ENCODE results near the gene TRIO.

DNA sequence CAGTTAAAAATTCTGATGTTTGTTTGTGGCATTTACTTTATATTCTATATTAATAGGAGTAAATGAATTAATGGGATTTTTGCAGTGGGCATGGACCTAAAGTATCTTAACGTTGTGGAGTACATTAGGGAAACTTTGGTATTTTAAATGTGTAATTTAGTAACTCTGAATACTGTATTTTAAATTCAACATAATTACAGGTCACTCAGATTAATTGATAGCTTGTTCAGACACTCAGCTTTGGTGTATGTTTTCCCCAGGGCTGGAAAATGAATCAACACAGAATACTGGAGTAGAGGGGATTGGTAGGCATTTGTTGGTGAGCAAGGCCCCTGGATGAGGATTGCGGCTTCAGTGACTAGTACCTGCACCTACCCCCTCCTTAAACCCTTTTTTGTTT lies 117.5 kb downstream of the TRIO start:
- TF ChIP-seq, protein P1, sequence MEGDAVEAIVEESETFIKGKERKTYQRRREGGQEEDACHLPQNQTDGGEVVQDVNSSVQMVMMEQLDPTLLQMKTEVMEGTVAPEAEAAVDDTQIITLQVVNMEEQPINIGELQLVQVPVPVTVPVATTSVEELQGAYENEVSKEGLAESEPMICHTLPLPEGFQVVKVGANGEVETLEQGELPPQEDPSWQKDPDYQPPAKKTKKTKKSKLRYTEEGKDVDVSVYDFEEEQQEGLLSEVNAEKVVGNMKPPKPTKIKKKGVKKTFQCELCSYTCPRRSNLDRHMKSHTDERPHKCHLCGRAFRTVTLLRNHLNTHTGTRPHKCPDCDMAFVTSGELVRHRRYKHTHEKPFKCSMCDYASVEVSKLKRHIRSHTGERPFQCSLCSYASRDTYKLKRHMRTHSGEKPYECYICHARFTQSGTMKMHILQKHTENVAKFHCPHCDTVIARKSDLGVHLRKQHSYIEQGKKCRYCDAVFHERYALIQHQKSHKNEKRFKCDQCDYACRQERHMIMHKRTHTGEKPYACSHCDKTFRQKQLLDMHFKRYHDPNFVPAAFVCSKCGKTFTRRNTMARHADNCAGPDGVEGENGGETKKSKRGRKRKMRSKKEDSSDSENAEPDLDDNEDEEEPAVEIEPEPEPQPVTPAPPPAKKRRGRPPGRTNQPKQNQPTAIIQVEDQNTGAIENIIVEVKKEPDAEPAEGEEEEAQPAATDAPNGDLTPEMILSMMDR (IDR thresholded peaks at IDR 0.05) = no peak
- TF ChIP-seq POLR2A (IDR thresholded peaks at IDR 0.05) = no peak
